Measurements from ENCODE around the gene CES1.
"Not testable (repeated sequence)": the region's sequence is repeated elsewhere in the genome, so short reads cannot be mapped to it uniquely, and the experiment has no call there.

CES1 gene

GRCh38 chr16:55830658-55831294 lies 2.1 kb downstream of the CES1 start:
- DNase-seq = no peak

GRCh38 chr16:55829232-55829631 lies 3.7 kb downstream of the CES1 start:
- DNase-seq = not testable (repeated sequence)

- no peak for DNase-seq
Observed at GRCh38 chr16:55828680-55829079, 4.2 kb downstream of the CES1 start.

- no peak for DNase-seq
Observed at GRCh38 chr16:55825115-55825728, 7.7 kb downstream of the CES1 start.

- DNase-seq = peak; percentile 17
Observed at GRCh38 chr16:55824473-55825000, 8.4 kb downstream of the CES1 start.

GRCh38 chr16:55822280-55822810 lies 10.6 kb downstream of the CES1 start:
- no peak for DNase-seq

GRCh38 chr16:55821210-55821609 lies 11.7 kb downstream of the CES1 start:
- no peak for DNase-seq

GRCh38 chr16:55820615-55821014 lies 12.3 kb downstream of the CES1 start:
- DNase-seq = no peak

- DNase-seq = peak; percentile 15
Observed at GRCh38 chr16:55817236-55817912, 15.5 kb downstream of the CES1 start.

GRCh38 chr16:55816222-55816621 lies 16.7 kb downstream of the CES1 start:
- DNase-seq = not testable (repeated sequence)

- no peak for DNase-seq
Observed at GRCh38 chr16:55815320-55815719, 17.6 kb downstream of the CES1 start.

- DNase-seq = not testable (repeated sequence)
Observed at GRCh38 chr16:55814174-55814573, 18.7 kb downstream of the CES1 start.

- peak; percentile 26 for DNase-seq
Observed at GRCh38 chr16:55813730-55814129, 19.2 kb downstream of the CES1 start.

GRCh38 chr16:55812951-55813350 lies 19.9 kb downstream of the CES1 start:
- DNase-seq = no peak

GRCh38 chr16:55811811-55812210 lies 21.1 kb downstream of the CES1 start:
- no peak for DNase-seq

- DNase-seq = no peak
Observed at GRCh38 chr16:55810451-55810961, 22.4 kb downstream of the CES1 start.

- no peak for DNase-seq
Observed at GRCh38 chr16:55809851-55810250, 23.0 kb downstream of the CES1 start.

GRCh38 chr16:55809386-55809785 lies 23.5 kb downstream of the CES1 start:
- no peak for DNase-seq

- peak; percentile 26 for DNase-seq
Observed at GRCh38 chr16:55808286-55808685, 24.6 kb downstream of the CES1 start.

- DNase-seq = not testable (repeated sequence)
Observed at GRCh38 chr16:55805104-55805503, 27.8 kb downstream of the CES1 start.

GRCh38 chr16:55803681-55804080 lies 29.2 kb downstream of the CES1 start:
- not testable (repeated sequence) for DNase-seq

- DNase-seq = not testable (repeated sequence)
Observed at GRCh38 chr16:55792934-55793374, 39.9 kb downstream of the CES1 start.

- not testable (repeated sequence) for DNase-seq
Observed at GRCh38 chr16:55791512-55791911, 41.4 kb downstream of the CES1 start.
